ENCODE data around the gene HNRNPA3.
"Not testable (repeated sequence)": the region's sequence is repeated elsewhere in the genome, so short reads cannot be mapped to it uniquely, and the experiment has no call there.

Gene HNRNPA3

GRCh38 chr2:177211576-177212105 is 953 bp upstream of the HNRNPA3 start:
- Histone ChIP-seq H3K36me3 (peaks cover 26% of the 10 kb centered on the region), H3K4me2 (peak overlapping the region; percentile 83), H4K20me1 (peaks cover 39% of the 10 kb centered on the region), H3K9me3 (no peaks in the 10 kb centered on the region), H3K9ac (peak overlapping the region; percentile 100), H3K27me3 (no peaks in the 10 kb centered on the region), H3K27ac (peak overlapping the region; percentile 100), H3K4me3 (peak overlapping the region; percentile 85), H3K4me1 (peaks cover 29% of the 10 kb centered on the region)
- TF ChIP-seq Cebpa-rat (IDR thresholded peaks at IDR 0.05), result no peak

GRCh38 chr2:177212891-177213856 is 580 bp downstream of the HNRNPA3 start:
- Histone ChIP-seq H3K4me2 (peak overlapping the region; percentile 86), H3K27ac (peak overlapping the region; percentile 100), H3K4me1 (peaks cover 29% of the 10 kb centered on the region), H3K27me3 (no peaks in the 10 kb centered on the region), H3K36me3 (peaks cover 41% of the 10 kb centered on the region), H3K4me3 (peak overlapping the region; percentile 85), H3K9ac (peak overlapping the region; percentile 100), H4K20me1 (peaks cover 54% of the 10 kb centered on the region), H3K9me3 (no peaks in the 10 kb centered on the region)
- TF ChIP-seq Cebpa-rat (IDR thresholded peaks at IDR 0.05), result peak; percentile 83; the same call in 1 of the 2 replicates

- H3K4me1 ChIP-seq, result peaks cover 17% of the 10 kb centered on the region
- H3K36me3 ChIP-seq, result peaks cover 81% of the 10 kb centered on the region
- no peaks in the 10 kb centered on the region for H3K9me3 ChIP-seq
- H3K9ac ChIP-seq, result no peak overlapping the region
- H3K4me2 ChIP-seq, result no peak overlapping the region
- H3K4me3 ChIP-seq, result no peak overlapping the region
- H3K27ac ChIP-seq, result no peak overlapping the region
- TF ChIP-seq Cebpa-rat (IDR thresholded peaks at IDR 0.05), result no peak
- H3K27me3 ChIP-seq, result no peaks in the 10 kb centered on the region
- H4K20me1 ChIP-seq, result peaks cover 95% of the 10 kb centered on the region
These were observed 4.8 kb downstream of the HNRNPA3 start for GRCh38 chr2:177217247-177217843.

- not testable (repeated sequence) for H3K4me2 ChIP-seq, H3K27ac ChIP-seq, H3K9ac ChIP-seq, H3K9me3 ChIP-seq, H3K27me3 ChIP-seq, H3K4me3 ChIP-seq, H3K4me1 ChIP-seq
- Histone ChIP-seq H3K36me3 (peaks cover 89% of the 10 kb centered on the region), H4K20me1 (peaks cover 96% of the 10 kb centered on the region)
These were observed 7.2 kb downstream of the HNRNPA3 start for GRCh38 chr2:177219787-177220186.

- no peak overlapping the region for H3K9ac ChIP-seq
- H3K27me3 ChIP-seq, result no peaks in the 10 kb centered on the region
- no peak overlapping the region for H3K27ac ChIP-seq
- peaks cover 96% of the 10 kb centered on the region for H4K20me1 ChIP-seq
- H3K4me3 ChIP-seq, result no peak overlapping the region
- peaks cover 72% of the 10 kb centered on the region for H3K36me3 ChIP-seq
- H3K9me3 ChIP-seq, result no peaks in the 10 kb centered on the region
- H3K4me2 ChIP-seq, result no peak overlapping the region
- TF ChIP-seq Cebpa-rat (IDR thresholded peaks at IDR 0.05), result no peak
- H3K4me1 ChIP-seq, result no peaks in the 10 kb centered on the region
These were observed 8.9 kb downstream of the HNRNPA3 start for GRCh38 chr2:177221534-177221933.

GRCh38 chr2:177221970-177222369 is 9.4 kb downstream of the HNRNPA3 start:
- H4K20me1 ChIP-seq, result peaks cover 96% of the 10 kb centered on the region
- no peak overlapping the region for H3K4me3 ChIP-seq
- no peaks in the 10 kb centered on the region for H3K27me3 ChIP-seq
- no peaks in the 10 kb centered on the region for H3K4me1 ChIP-seq
- peaks cover 68% of the 10 kb centered on the region for H3K36me3 ChIP-seq
- TF ChIP-seq Cebpa-rat (IDR thresholded peaks at IDR 0.05), result no peak
- H3K4me2 ChIP-seq, result no peak overlapping the region
- H3K27ac ChIP-seq, result no peak overlapping the region
- H3K9ac ChIP-seq, result no peak overlapping the region
- H3K9me3 ChIP-seq, result no peaks in the 10 kb centered on the region

- Histone ChIP-seq H4K20me1 (peaks cover 89% of the 10 kb centered on the region), H3K36me3 (peaks cover 58% of the 10 kb centered on the region)
- not testable (repeated sequence) for H3K9ac ChIP-seq, H3K4me3 ChIP-seq, H3K9me3 ChIP-seq, H3K27ac ChIP-seq, H3K27me3 ChIP-seq, H3K4me1 ChIP-seq, H3K4me2 ChIP-seq
These were observed 10.8 kb downstream of the HNRNPA3 start for GRCh38 chr2:177223436-177223835.

- Histone ChIP-seq H3K27me3 (no peaks in the 10 kb centered on the region), H3K4me3 (no peak overlapping the region), H3K27ac (no peak overlapping the region), H3K4me1 (no peaks in the 10 kb centered on the region), H3K9ac (no peak overlapping the region), H3K4me2 (no peak overlapping the region), H4K20me1 (peaks cover 83% of the 10 kb centered on the region), H3K36me3 (peaks cover 50% of the 10 kb centered on the region), H3K9me3 (no peaks in the 10 kb centered on the region)
- TF ChIP-seq Cebpa-rat (IDR thresholded peaks at IDR 0.05), result no peak
These were observed 13.4 kb downstream of the HNRNPA3 start for GRCh38 chr2:177225965-177226360.

- Histone ChIP-seq H3K4me2 (no peak overlapping the region), H3K27me3 (no peaks in the 10 kb centered on the region), H3K9me3 (no peaks in the 10 kb centered on the region), H3K36me3 (peaks cover 57% of the 10 kb centered on the region), H3K4me1 (no peaks in the 10 kb centered on the region), H3K9ac (no peak overlapping the region), H4K20me1 (peaks cover 82% of the 10 kb centered on the region), H3K27ac (no peak overlapping the region), H3K4me3 (no peak overlapping the region)
- no peak for TF ChIP-seq Cebpa-rat (IDR thresholded peaks at IDR 0.05)
These were observed 17.0 kb downstream of the HNRNPA3 start for GRCh38 chr2:177229442-177230242.

Data from BLaER1 (cell line).